Keratinocyte (primary cell): ENCODE data around the gene EXOC4. TPM values are rescaled to one million over a fixed set of nuclear protein-coding genes. Genes with fewer than 3 reads are reported as not detected.

Experiments used
- DNase-seq: peaks from one replicate; pipeline ENCODE4 v3.0.0-alpha.2; 2011; ENCODE audit warnings: low read depth, missing footprints, low spot score
- FAIRE-seq: peaks from 2 replicates; lab custom pipeline; 2011; peaks lifted over from hg19 to GRCh38; lab: Jason Lieb, UNC
- H2AFZ ChIP-seq: 2 replicates; pipeline ENCODE4 v1.6.0; 2012; ENCODE audit warnings: low read length, control low read depth, inconsistent platforms; ENCODE audit not compliant: control insufficient read depth
- H3K27ac ChIP-seq: 2 replicates; pipeline ENCODE4 v1.5.1; 2011; ENCODE audit warnings: low read length; ENCODE audit not compliant: control insufficient read depth, insufficient read depth
- H3K27me3 ChIP-seq: 3 replicates; pipeline ENCODE4 v1.6.0; 2011; ENCODE audit warnings: low read length; ENCODE audit not compliant: control insufficient read depth, insufficient read depth; ENCODE audit errors: extremely low read depth
- H3K36me3 ChIP-seq, 2 experiments: 2 replicates in 1 of 2; 3 replicates in 1 of 2; pipeline ENCODE4 v1.5.1; 2011; ENCODE audit warnings: low read length in 2 of 2, mild to moderate bottlenecking in 1 of 2; ENCODE audit not compliant: control insufficient read depth in 2 of 2, insufficient read depth in 2 of 2; ENCODE audit errors: extremely low read depth in 1 of 2
- H3K4me1 ChIP-seq: 3 replicates; pipeline ENCODE4 v1.5.1; 2011; ENCODE audit warnings: low read length; ENCODE audit not compliant: control insufficient read depth, insufficient read depth; ENCODE audit errors: extremely low read depth
- H3K4me2 ChIP-seq: 3 replicates; pipeline ENCODE4 v1.6.0; 2011; ENCODE audit warnings: low read depth, low read length; ENCODE audit not compliant: control insufficient read depth, insufficient read depth; ENCODE audit errors: extremely low read depth
- H3K4me3 ChIP-seq, 3 experiments: fragments of 200-600 bp in 1 of 3; sonication (generic) in 1 of 3; 2 replicates in 2 of 3; 3 replicates in 1 of 3; pipeline ENCODE4 v1.5.1; 2011 to 2016; ENCODE audit warnings: low read length in 3 of 3, mild to moderate bottlenecking in 3 of 3, control low read depth in 2 of 3, inconsistent platforms in 1 of 3, low read depth in 1 of 3, mixed read lengths in 1 of 3, mixed run types in 1 of 3, moderate library complexity in 1 of 3; ENCODE audit not compliant: control insufficient read depth in 2 of 3, insufficient read depth in 2 of 3; ENCODE audit errors: extremely low read depth in 1 of 3
- H3K79me2 ChIP-seq: 2 replicates; pipeline ENCODE4 v1.6.0; 2012; ENCODE audit warnings: low read length; ENCODE audit not compliant: control insufficient read depth, insufficient read depth
- H3K9ac ChIP-seq: 3 replicates; pipeline ENCODE4 v1.6.0; 2011; ENCODE audit warnings: low read length; ENCODE audit not compliant: control insufficient read depth, insufficient read depth; ENCODE audit errors: extremely low read depth
- H3K9me1 ChIP-seq: 3 replicates; pipeline ENCODE4 v1.6.0; 2011; ENCODE audit warnings: low read length; ENCODE audit not compliant: control insufficient read depth, insufficient read depth; ENCODE audit errors: extremely low read depth
- H3K9me3 ChIP-seq: 2 replicates; pipeline ENCODE4 v1.5.1; 2012; ENCODE audit warnings: low read depth, low read length; ENCODE audit not compliant: control insufficient read depth
- H4K20me1 ChIP-seq: 3 replicates; pipeline ENCODE4 v1.6.0; 2011; ENCODE audit warnings: low read length; ENCODE audit not compliant: control insufficient read depth, insufficient read depth; ENCODE audit errors: extremely low read depth
- EZH2 ChIP-seq: IDR thresholded peaks from one replicate; pipeline ENCODE4 v1.6.1; 2012; ENCODE audit warnings: inconsistent platforms, mild to moderate bottlenecking, low read length, moderate library complexity
- dilution Hi-C: fragments of 300-500 bp; cut with MboI; formaldehyde crosslinking; loops from one replicate; pipeline ENCODE4 v1.7.0; 2020; ENCODE audit warnings: low sequenced_read_pairs; ENCODE audit not compliant: extremely low pct_ligation_motif_present
- polyA plus RNA-seq, 5 experiments: library from polyadenylated mRNA; depleted of rRNA in 3 of 5; stranded (reverse) in 3 of 5; stranded (forward) in 1 of 5; unstranded in 1 of 5; fragments of >200 nt; gene quantifications; 1 replicate in 1 of 5; 2 replicates in 3 of 5; 3 replicates in 1 of 5; pipeline versions ENCODE4 v1.2.1 to v1.2.3, GENCODE V29; 2011 to 2012; ENCODE audit warnings: missing spikeins in 2 of 5, low read depth in 1 of 5, low replicate concordance in 1 of 5
- TF ChIP-seq, protein P1 (sequence below), 3 experiments: IDR thresholded peaks in 1 of 3; conservative IDR thresholded peaks in 1 of 3; optimal IDR thresholded peaks in 1 of 3; 2 replicates in 2 of 3; 3 replicates in 1 of 3; pipeline versions ENCODE3 to v1.5.1; 2011; ENCODE audit warnings: low read length in 3 of 3, mild to moderate bottlenecking in 3 of 3, moderate library complexity in 2 of 3, control low read depth in 1 of 3, inconsistent platforms in 1 of 3; ENCODE audit not compliant: insufficient read depth in 2 of 3; ENCODE audit errors: extremely low read depth in 1 of 3

EXOC4 gene
- polyA plus RNA-seq, 1 donor (not counting 4 experiments of a cell fraction or from before 2014, with no cell fraction given): 52.6 TPM

DNA sequence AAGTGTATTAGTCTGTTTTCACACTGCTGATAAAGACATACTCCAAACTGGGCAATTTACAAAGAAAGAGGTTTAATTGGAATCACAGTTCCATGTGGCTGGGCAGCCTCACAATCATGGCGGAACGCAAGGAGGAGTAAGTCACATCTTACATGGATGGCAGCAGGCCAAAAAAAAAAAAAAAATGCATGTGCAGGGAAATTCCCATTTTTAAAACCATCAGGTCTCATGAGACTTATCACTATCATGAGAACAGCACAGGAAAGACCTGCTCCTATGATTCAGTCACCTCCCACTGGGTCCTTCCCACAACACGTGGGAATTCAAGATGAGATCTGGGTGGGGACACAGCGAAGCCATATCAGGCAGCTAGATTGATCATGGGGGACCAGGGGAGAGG is 136.8 kb downstream of the EXOC4 start:
- no peaks in the 10 kb centered on the region for H3K9me3 ChIP-seq
- H3K36me3 ChIP-seq: no peaks in the 10 kb centered on the region
- H3K9ac ChIP-seq: no peak overlapping the region
- H4K20me1 ChIP-seq: no peaks in the 10 kb centered on the region
- H3K9me1 ChIP-seq: no peaks in the 10 kb centered on the region
- H2AFZ ChIP-seq: no peak overlapping the region
- H3K27ac ChIP-seq: no peak overlapping the region
- TF ChIP-seq EZH2: no peak
- TF ChIP-seq, protein P1, sequence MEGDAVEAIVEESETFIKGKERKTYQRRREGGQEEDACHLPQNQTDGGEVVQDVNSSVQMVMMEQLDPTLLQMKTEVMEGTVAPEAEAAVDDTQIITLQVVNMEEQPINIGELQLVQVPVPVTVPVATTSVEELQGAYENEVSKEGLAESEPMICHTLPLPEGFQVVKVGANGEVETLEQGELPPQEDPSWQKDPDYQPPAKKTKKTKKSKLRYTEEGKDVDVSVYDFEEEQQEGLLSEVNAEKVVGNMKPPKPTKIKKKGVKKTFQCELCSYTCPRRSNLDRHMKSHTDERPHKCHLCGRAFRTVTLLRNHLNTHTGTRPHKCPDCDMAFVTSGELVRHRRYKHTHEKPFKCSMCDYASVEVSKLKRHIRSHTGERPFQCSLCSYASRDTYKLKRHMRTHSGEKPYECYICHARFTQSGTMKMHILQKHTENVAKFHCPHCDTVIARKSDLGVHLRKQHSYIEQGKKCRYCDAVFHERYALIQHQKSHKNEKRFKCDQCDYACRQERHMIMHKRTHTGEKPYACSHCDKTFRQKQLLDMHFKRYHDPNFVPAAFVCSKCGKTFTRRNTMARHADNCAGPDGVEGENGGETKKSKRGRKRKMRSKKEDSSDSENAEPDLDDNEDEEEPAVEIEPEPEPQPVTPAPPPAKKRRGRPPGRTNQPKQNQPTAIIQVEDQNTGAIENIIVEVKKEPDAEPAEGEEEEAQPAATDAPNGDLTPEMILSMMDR (optimal IDR thresholded peaks at IDR 0.05 in 1 of 3, IDR thresholded peaks at IDR 0.05 in 1 of 3, conservative IDR thresholded peaks at IDR 0.05 in 1 of 3; ENCODE audit: extremely low read depth in 1 of 3, insufficient read depth in 2 of 3, low read length in 3 of 3): no peak
- H3K4me1 ChIP-seq: no peaks in the 10 kb centered on the region
- no peak overlapping the region for H3K4me2 ChIP-seq
- H3K27me3 ChIP-seq: no peaks in the 10 kb centered on the region
- dilution Hi-C loops: no loop called here
- no peak overlapping the region for H3K4me3 ChIP-seq
- DNase-seq: no peak
- FAIRE-seq: no peak
- H3K79me2 ChIP-seq: no peaks in the 10 kb centered on the region

DNA sequence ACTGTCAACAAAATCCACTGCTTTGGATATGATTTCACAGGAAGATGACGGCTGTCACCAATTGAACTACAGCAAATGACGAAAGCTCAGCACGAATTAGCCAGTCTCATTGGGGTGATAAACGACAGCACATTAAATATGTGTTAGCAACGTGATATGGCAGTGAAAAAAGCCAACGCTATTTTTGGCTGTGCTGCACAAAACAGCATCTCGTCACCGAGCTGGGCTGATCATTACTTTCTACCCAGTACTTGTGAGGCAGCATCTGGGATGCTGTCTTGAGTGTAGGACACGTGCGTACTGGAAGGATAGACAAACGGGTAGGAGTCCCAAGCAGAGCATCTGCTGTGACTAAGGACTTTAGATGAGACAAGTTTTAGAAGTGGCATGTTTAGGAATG is 138.3 kb downstream of the EXOC4 start:
- Histone ChIP-seq H3K9me1 (no peaks in the 10 kb centered on the region), H3K4me1 (no peaks in the 10 kb centered on the region), H3K4me2 (no peak overlapping the region), H3K27me3 (no peaks in the 10 kb centered on the region), H2AFZ (no peak overlapping the region), H4K20me1 (no peaks in the 10 kb centered on the region), H3K9ac (no peak overlapping the region), H3K79me2 (no peaks in the 10 kb centered on the region), H3K4me3 (no peak overlapping the region), H3K9me3 (no peaks in the 10 kb centered on the region), H3K36me3 (no peaks in the 10 kb centered on the region), H3K27ac (no peak overlapping the region)
- no peak for DNase-seq
- no peak for FAIRE-seq
- no peak for TF ChIP-seq EZH2
- TF ChIP-seq, protein P1 (optimal IDR thresholded peaks at IDR 0.05 in 1 of 3, IDR thresholded peaks at IDR 0.05 in 1 of 3, conservative IDR thresholded peaks at IDR 0.05 in 1 of 3; ENCODE audit: extremely low read depth in 1 of 3, insufficient read depth in 2 of 3, low read length in 3 of 3): no peak
- dilution Hi-C loops: no loop called here
